CD14-positive monocyte (primary cell): ENCODE measurements around the gene DSCAML1. TPM values are rescaled to one million over a fixed set of nuclear protein-coding genes. Genes with fewer than 3 reads are reported as not detected.

Experiments
- DNase-seq, 3 donors: peaks; one replicate each; pipeline ENCODE4 v3.0.0-alpha.2; 2011 to 2022
- H2AFZ ChIP-seq: 2 replicates; pipeline ENCODE4 v1.6.0; 2012; ENCODE audit warnings: mild to moderate bottlenecking, low read depth, low read length, inconsistent platforms; ENCODE audit not compliant: insufficient read depth, poor library complexity, severe bottlenecking
- H3K27ac ChIP-seq, 2 donors: 1 replicate in 1 of 2; 2 replicates in 1 of 2; pipeline ENCODE4 v1.5.1; 2012 to 2013; ENCODE audit warnings: low read length in 2 of 2, control low read depth in 1 of 2, inconsistent platforms in 1 of 2, low read depth in 1 of 2, mild to moderate bottlenecking in 1 of 2
- H3K27me3 ChIP-seq, 2 donors: one replicate each; pipeline versions ENCODE4 v1.6.0 to v1.6.1; 2011 to 2013; ENCODE audit warnings: low read length in 2 of 2; ENCODE audit not compliant: control insufficient read depth in 2 of 2, insufficient read depth in 2 of 2
- H3K36me3 ChIP-seq, 2 donors: replicated peaks in 1 of 2; 1 replicate in 1 of 2; 2 replicates in 1 of 2; pipeline versions ENCODE4 v1.5.1 to v1.6.1; 2012 to 2013; ENCODE audit warnings: low read length in 2 of 2, control low read depth in 1 of 2, inconsistent platforms in 1 of 2, mild to moderate bottlenecking in 1 of 2; ENCODE audit not compliant: insufficient read depth in 2 of 2, control insufficient read depth in 1 of 2
- H3K4me1 ChIP-seq, 2 donors: 1 replicate in 1 of 2; 2 replicates in 1 of 2; pipeline versions ENCODE4 v1.5.1 to v1.6.1; 2012 to 2013; ENCODE audit warnings: low read length in 2 of 2, control low read depth in 1 of 2, inconsistent platforms in 1 of 2, mild to moderate bottlenecking in 1 of 2, moderate library complexity in 1 of 2; ENCODE audit not compliant: insufficient read depth in 2 of 2, control insufficient read depth in 1 of 2
- H3K4me2 ChIP-seq: replicated peaks from 2 replicates; pipeline ENCODE3; 2012; ENCODE audit warnings: low read length, moderate library complexity, mild to moderate bottlenecking; ENCODE audit not compliant: poor library complexity, severe bottlenecking; ENCODE audit errors: extremely low read depth
- H3K4me3 ChIP-seq, 3 experiments: fragments of 200-600 bp in 1 of 3; sonication (generic) in 1 of 3; replicated peaks in 1 of 3; 1 replicate in 2 of 3; 2 replicates in 1 of 3; pipeline ENCODE4 v1.5.1; 2011 to 2013; ENCODE audit warnings: low read length in 3 of 3, mild to moderate bottlenecking in 3 of 3, control low read depth in 2 of 3, low read depth in 2 of 3, inconsistent platforms in 1 of 3, moderate library complexity in 1 of 3
- H3K79me2 ChIP-seq: 2 replicates; pipeline ENCODE4 v1.6.0; 2012; ENCODE audit warnings: mild to moderate bottlenecking, control low read depth, inconsistent platforms, low read length, moderate library complexity; ENCODE audit not compliant: insufficient read depth
- H3K9ac ChIP-seq: 2 replicates; pipeline ENCODE4 v1.6.0; 2017; ENCODE audit warnings: low read length, mild to moderate bottlenecking; ENCODE audit not compliant: insufficient read depth, poor library complexity, severe bottlenecking
- H3K9me3 ChIP-seq, 2 donors: replicated peaks in 1 of 2; 1 replicate in 1 of 2; 2 replicates in 1 of 2; pipeline versions ENCODE4 v1.5.1 to v1.6.1; 2012 to 2013; ENCODE audit warnings: low read length in 2 of 2, control low read depth in 1 of 2; ENCODE audit not compliant: control insufficient read depth in 1 of 2, insufficient read depth in 1 of 2
- H4K20me1 ChIP-seq: 2 replicates; pipeline ENCODE4 v1.6.0; 2012; ENCODE audit warnings: mild to moderate bottlenecking, low read length, control low read depth, moderate library complexity; ENCODE audit not compliant: insufficient read depth
- H3K27ac Mint-ChIP-seq, 7 donors: one replicate each; pipeline ENCODE4 v1.8.0; 2020; ENCODE audit warnings: mild to moderate bottlenecking in 7 of 7, mixed read lengths in 7 of 7, moderate library complexity in 6 of 7, inconsistent platforms in 2 of 7
- H3K27me3 Mint-ChIP-seq, 3 donors: one replicate each; pipeline ENCODE4 v1.8.0; 2021 to 2022; ENCODE audit warnings: low read depth in 3 of 3, mild to moderate bottlenecking in 3 of 3, mixed read lengths in 3 of 3, moderate library complexity in 3 of 3, inconsistent platforms in 1 of 3
- H3K36me3 Mint-ChIP-seq, 2 donors: one replicate each; pipeline ENCODE4 v1.8.0; 2020; ENCODE audit warnings: mixed read lengths in 2 of 2, inconsistent platforms in 1 of 2, mild to moderate bottlenecking in 1 of 2
- H3K4me1 Mint-ChIP-seq: one replicate; pipeline ENCODE4 v1.8.0; 2020; ENCODE audit warnings: mild to moderate bottlenecking, mixed read lengths
- H3K4me3 Mint-ChIP-seq, 2 donors: one replicate each; pipeline ENCODE4 v1.8.0; 2020; ENCODE audit warnings: mild to moderate bottlenecking in 2 of 2, mixed read lengths in 2 of 2, moderate library complexity in 1 of 2
- H3K9me3 Mint-ChIP-seq, 7 donors: one replicate each; pipeline ENCODE4 v1.8.0; 2020 to 2022; ENCODE audit warnings: mixed read lengths in 7 of 7, mild to moderate bottlenecking in 6 of 7, moderate library complexity in 6 of 7, inconsistent platforms in 2 of 7
- WGBS: methylation state at CpG from one replicate; pipeline ENCODE4 v1.1.5; 2013; ENCODE audit warnings: missing lambda C conversion rate; ENCODE audit not compliant: insufficient coverage; 5-methylcytosine and 5-hydroxymethylcytosine counted together
- intact Hi-C, 2 donors: fragments of 100-400 bp; cut with micrococcal nuclease; formaldehyde crosslinking; loops; one replicate each; pipeline versions ENCODE4 v1.15.0 to v1.15.1; 2023
- polyA plus RNA-seq, 3 donors: library from polyadenylated mRNA; depleted of rRNA in 1 of 3; unstranded in 2 of 3; stranded (reverse) in 1 of 3; fragments of 300-500 nt in 2 of 3; fragments of >200 nt in 1 of 3; fragmentation: Illumina TruSeq in 2 of 3; gene quantifications; 1 replicate in 2 of 3; 2 replicates in 1 of 3; pipeline ENCODE4 v1.2.3, GENCODE V29; 2012 to 2021
- TF ChIP-seq, protein P1 (sequence below): fragments of 200-600 bp; IDR thresholded peaks from one replicate; pipeline ENCODE4 v1.8.0; 2022; ENCODE audit warnings: antibody characterized with exemption, mild to moderate bottlenecking

Gene DSCAML1
- polyA plus RNA-seq, 3 donors: not detected

DNA sequence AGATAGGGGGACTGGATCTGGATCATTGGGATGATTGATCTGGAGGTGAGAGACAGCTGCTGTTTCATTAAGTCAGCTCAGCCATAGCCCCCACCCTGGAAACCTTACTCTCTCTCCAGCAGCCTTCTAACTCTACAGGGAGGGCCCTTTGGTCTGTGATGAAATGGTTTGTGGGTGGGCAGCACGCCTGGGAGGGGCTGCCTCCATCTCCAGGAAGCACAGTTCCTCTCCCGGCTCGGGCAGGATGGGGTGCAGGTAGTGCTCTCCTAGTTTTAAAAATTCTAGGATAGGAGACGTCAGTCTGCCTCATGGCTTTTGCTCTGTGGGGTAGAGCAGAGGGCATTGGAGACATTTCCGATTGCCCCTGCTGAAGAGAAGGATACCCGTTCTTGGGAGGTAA, 379.7 kb downstream of the DSCAML1 start:
- TF ChIP-seq, protein P1, sequence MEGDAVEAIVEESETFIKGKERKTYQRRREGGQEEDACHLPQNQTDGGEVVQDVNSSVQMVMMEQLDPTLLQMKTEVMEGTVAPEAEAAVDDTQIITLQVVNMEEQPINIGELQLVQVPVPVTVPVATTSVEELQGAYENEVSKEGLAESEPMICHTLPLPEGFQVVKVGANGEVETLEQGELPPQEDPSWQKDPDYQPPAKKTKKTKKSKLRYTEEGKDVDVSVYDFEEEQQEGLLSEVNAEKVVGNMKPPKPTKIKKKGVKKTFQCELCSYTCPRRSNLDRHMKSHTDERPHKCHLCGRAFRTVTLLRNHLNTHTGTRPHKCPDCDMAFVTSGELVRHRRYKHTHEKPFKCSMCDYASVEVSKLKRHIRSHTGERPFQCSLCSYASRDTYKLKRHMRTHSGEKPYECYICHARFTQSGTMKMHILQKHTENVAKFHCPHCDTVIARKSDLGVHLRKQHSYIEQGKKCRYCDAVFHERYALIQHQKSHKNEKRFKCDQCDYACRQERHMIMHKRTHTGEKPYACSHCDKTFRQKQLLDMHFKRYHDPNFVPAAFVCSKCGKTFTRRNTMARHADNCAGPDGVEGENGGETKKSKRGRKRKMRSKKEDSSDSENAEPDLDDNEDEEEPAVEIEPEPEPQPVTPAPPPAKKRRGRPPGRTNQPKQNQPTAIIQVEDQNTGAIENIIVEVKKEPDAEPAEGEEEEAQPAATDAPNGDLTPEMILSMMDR: no peak
- H3K4me3 Mint-ChIP-seq: no peak overlapping the region
- Histone ChIP-seq H3K27me3 (no peaks in the 10 kb centered on the region), H3K4me2 (no peak overlapping the region), H2AFZ (no peak overlapping the region), H3K9me3 (no peaks in the 10 kb centered on the region), H3K27ac (no peak overlapping the region), H3K4me1 (no peaks in the 10 kb centered on the region), H3K36me3 (peaks cover 0 to under 1% of the 10 kb centered on the region in 2 donors), H3K79me2 (no peaks in the 10 kb centered on the region), H4K20me1 (no peaks in the 10 kb centered on the region), H3K9ac (no peak overlapping the region), H3K4me3 (no peak overlapping the region)
- H3K27ac Mint-ChIP-seq: no peak overlapping the region
- intact Hi-C loops: no loop called here
- no peaks in the 10 kb centered on the region for H3K4me1 Mint-ChIP-seq
- peaks cover 8 to 10% of the 10 kb centered on the region in 2 donors for H3K36me3 Mint-ChIP-seq
- 57% methylated on average over 4 of the region's 6 CpGs for WGBS
- peaks cover 0 to 2% (median 0%) of the 10 kb centered on the region in 7 donors for H3K9me3 Mint-ChIP-seq
- H3K27me3 Mint-ChIP-seq: peaks cover 2 to 7% (median 3%) of the 10 kb centered on the region in 3 donors
- no peak for DNase-seq

DNA sequence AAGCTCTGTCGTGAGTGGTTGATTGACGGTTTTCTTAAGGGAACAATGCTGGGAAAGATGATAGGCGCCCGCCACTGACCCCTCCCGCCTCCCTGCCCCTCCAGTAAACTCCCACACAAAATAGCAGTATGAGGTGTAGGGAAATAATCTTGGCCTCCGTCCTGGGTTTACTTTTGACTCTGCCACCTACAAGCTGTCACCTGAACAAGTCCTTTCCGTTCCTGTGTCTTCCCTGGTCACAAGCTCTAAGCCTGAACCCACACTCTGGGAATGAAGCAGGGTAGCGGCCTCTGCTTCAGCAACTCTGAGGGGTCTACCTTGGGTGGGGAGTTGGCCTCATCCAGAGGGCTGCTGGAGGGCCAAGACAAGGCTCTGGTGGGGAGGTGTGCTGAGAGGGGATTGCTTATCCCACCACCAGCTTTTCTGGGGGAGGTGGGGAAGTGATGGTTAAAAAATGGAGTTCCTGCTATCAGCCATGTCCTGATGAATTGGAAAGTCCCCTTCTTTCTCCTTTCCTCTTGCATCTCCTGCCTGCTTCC, 381.6 kb downstream of the DSCAML1 start:
- TF ChIP-seq, protein P1: no peak
- no peaks in the 10 kb centered on the region for H3K4me1 Mint-ChIP-seq
- no peaks in the 10 kb centered on the region for H3K79me2 ChIP-seq
- H3K4me2 ChIP-seq: no peak overlapping the region
- DNase-seq: no peak
- no peak overlapping the region for H3K4me3 Mint-ChIP-seq
- no peaks in the 10 kb centered on the region for H3K9me3 ChIP-seq
- H3K36me3 Mint-ChIP-seq: peaks cover 18 to 26% of the 10 kb centered on the region in 2 donors
- H3K27me3 ChIP-seq: no peaks in the 10 kb centered on the region
- no peak overlapping the region for H2AFZ ChIP-seq
- H3K27ac Mint-ChIP-seq: peak overlapping the region in 1 of 7 donors; percentile 10
- peaks cover 3 to 7% (median 5%) of the 10 kb centered on the region in 3 donors for H3K27me3 Mint-ChIP-seq
- no peaks in the 10 kb centered on the region for H4K20me1 ChIP-seq
- peaks cover 0 to 2% (median 0%) of the 10 kb centered on the region in 7 donors for H3K9me3 Mint-ChIP-seq
- no peak overlapping the region for H3K9ac ChIP-seq
- WGBS: no CpG with 5 or more reads among the region's 8 CpGs
- no peak overlapping the region for H3K4me3 ChIP-seq
- H3K27ac ChIP-seq: no peak overlapping the region
- peaks cover 0 to 7% of the 10 kb centered on the region in 2 donors for H3K36me3 ChIP-seq
- intact Hi-C loops: no loop called here
- no peaks in the 10 kb centered on the region for H3K4me1 ChIP-seq
